NCI-H2081 treated with DMSO at 0.1 percent for 48 hours (cell line): ENCODE results near the gene ZNF85.
"Not testable (repeated sequence)": the region's sequence is repeated elsewhere in the genome, so short reads cannot be mapped to it uniquely, and the experiment has no call there.

Experiments
- DNase-seq: peaks from one replicate; lab custom pipeline; 2025; lab: John Stamatoyannopoulos, UW

The ZNF85 gene

GRCh38 chr19:20923077-20923871 is at the start of gene ZNF85:
ZNF85 (plus strand) TSS chr19:20923251; CDS start chr19:20923401, 150 bp downstream.
- peak; percentile 69 for DNase-seq

DNA sequence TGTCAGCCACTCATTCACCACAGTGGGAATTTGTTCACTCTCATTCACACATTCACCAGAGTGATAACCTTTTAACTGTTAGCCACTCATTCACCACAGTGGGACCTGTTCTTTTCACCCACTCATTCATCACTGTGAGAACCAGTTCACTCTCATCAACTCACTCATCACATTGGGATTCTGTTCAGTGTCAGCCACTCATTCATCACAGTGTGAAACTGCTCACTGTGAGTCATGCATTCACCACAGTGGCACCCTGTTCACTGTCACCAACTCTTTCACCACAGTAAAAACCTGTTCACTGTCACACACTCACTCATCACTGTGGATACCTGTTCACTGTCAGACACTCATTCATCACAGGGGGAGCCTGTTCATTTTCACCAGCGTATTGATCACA is 43.5 kb upstream of the ZNF85 start:
- DNase-seq: no peak

DNA sequence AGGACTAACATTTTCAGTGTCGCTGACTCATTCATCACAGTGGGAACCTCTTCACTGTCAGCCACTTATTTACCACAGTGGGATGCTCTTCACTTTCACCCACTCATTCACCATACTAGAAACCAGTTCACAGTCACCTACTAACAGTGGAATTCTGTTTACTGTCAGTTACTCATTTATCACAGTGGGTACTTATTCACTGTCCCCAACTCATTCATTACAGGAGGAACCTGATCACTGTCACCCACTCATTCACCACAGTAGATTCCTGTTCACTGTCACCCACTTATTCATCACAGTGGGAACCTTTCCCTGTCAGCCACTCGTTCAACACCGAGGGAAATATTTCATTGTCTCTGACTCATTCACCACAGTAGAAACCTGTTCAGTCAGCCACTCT is 10.1 kb upstream of the ZNF85 start:
- DNase-seq: no peak

GRCh38 chr19:20925481-20925880 is 2.4 kb downstream of the ZNF85 start:
- DNase-seq: no peak

DNA sequence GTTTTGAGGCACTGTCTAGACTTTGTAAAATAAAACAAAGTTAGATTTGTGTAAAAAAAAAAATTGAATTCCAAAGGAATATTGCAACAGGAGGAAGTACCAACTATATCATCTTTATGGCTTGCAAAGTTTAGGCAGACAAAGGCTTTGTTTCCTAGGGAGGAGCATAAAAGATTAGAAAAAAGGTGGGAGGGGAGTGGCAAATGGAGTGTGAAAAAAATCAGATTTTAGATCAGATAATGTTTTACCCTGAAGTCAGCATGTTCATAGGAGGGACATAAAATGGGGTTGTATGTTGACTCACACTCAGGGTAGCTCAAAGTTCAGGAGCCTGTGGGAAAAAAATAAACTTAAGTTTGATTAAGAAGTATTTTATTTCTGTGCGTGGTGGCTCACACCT is 3.7 kb downstream of the ZNF85 start:
- DNase-seq: no peak

GRCh38 chr19:20928371-20928770 is 5.3 kb downstream of the ZNF85 start:
- DNase-seq: no peak

GRCh38 chr19:20936322-20936947 is 13.4 kb downstream of the ZNF85 start:
- DNase-seq: not testable (repeated sequence)

DNA sequence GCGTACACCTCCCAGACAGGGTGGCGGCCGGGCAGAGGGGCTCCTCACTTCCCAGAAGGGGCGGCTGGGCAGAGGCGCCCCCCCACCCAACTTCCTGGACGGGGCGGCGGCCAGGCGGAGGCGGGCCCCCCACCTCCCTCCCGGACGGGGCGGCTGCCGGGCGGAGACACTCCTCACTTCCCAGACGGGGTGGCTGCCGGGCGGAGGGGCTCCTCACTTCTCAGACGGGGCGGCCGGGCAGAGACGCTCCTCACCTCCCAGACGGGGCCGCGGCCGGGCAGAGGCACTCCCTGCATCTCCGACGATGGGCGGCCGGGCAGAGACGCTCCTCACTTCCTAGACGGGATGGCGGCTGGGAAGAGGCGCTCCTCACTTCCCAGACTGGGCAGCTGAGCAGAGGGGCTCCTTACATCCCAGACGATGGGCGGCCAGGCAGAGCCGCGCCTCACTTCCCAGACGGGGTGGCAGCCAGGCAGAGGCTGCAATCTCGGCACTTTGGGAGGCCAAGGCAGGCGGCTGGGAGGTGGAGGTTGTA is 29.6 kb downstream of the ZNF85 start:
- not testable (repeated sequence) for DNase-seq

GRCh38 chr19:20964798-20965197 is 41.7 kb downstream of the ZNF85 start:
- no peak for DNase-seq

- no peak for DNase-seq
Measured at GRCh38 chr19:20968092-20968491, 45.0 kb downstream of the ZNF85 start.

DNA sequence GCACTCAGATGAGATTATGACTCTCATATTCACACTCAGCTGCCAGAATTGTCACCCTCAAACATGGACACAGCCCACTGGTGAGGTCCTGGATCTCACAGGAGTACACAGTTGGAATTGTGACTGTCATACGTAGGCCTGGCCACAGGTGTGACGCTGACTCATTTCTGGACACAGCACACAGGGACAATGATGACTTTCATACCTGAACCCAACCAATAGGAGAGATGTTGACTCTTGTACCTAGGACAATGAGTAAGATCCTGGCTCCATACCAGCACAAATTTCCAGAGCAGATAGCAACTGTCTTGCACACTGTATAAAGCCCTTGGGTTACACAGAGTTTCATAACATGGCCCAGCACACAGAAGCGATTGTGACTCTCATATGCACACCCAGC is 46.4 kb downstream of the ZNF85 start:
- no peak for DNase-seq

GRCh38 chr19:20969898-20970297 is 46.8 kb downstream of the ZNF85 start:
- no peak for DNase-seq

DNA sequence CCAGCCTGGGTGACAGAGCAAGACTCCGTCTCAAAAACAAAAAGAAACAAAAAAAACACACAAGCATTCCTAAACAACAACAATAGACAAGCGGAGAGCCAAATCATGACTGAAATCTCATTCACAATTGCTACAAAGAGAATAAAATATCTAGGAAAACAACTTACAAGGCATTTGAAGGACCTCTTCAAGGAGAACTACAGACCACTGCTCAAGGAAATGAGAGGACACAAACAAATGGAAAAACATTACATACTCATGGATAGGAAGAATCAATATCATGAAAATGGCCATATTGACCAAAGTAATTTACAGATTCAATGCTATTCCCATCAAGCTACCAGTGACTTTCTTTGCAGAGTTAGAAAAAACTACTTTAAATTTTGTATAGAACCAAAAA is 69.7 kb downstream of the ZNF85 start:
- not testable (repeated sequence) for DNase-seq

- DNase-seq: no peak
Measured at GRCh38 chr19:20999731-21000352, 76.8 kb downstream of the ZNF85 start.
